NCI-H2227 treated with DMSO at 0.1 percent for 48 hours (cell line): ENCODE data around the gene P4HTM.

ENCODE experiments used
- DNase-seq: peaks from one replicate; lab custom pipeline; 2025; lab: John Stamatoyannopoulos, UW

Gene P4HTM

DNA sequence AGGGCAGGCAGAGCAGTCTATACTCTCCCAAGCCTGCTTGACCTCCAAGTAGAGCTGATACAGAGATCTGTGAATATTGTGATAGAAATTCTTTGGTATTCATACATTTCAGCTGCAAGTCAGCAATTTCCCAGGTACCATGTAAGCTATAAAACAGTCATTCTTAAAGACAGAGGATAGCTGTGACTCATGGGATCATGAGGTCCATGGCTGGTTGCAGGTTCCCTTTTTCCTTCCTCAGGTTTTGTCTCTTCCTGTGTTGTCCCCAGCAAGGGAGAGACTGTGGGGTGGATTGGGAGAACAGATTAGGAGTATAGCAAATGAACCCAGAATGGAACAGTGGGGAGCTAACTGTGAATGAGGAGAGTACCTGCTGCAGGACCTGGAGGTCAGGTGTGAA, 5.4 kb upstream of the P4HTM start:
- DNase-seq = no peak

DNA sequence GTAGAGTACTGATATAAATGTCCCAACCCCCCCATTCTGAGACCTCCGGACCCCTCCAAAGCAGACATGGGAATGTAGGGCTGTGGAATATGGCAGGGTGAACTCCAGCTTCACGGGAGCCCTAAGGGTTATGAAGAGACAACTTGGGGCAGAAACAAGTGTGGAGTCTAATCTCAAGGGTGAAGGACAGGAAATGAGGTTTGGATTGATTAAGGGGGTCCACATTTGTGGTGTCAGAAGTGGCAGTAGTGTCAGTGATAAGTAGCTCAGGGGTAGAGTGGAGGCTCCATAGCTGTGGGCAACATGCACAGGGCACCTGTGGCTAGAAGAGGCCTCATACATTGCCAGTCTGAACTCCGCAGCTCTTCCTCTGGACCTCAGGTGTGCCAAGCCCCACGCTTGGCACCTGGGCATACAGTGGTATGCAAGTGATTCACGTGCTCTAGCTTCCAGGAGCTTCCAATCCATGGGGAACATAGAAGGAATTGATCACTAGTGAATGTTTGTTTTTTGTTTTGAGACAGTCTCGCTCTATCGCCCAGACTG, 4.1 kb upstream of the P4HTM start:
- DNase-seq = no peak

DNA sequence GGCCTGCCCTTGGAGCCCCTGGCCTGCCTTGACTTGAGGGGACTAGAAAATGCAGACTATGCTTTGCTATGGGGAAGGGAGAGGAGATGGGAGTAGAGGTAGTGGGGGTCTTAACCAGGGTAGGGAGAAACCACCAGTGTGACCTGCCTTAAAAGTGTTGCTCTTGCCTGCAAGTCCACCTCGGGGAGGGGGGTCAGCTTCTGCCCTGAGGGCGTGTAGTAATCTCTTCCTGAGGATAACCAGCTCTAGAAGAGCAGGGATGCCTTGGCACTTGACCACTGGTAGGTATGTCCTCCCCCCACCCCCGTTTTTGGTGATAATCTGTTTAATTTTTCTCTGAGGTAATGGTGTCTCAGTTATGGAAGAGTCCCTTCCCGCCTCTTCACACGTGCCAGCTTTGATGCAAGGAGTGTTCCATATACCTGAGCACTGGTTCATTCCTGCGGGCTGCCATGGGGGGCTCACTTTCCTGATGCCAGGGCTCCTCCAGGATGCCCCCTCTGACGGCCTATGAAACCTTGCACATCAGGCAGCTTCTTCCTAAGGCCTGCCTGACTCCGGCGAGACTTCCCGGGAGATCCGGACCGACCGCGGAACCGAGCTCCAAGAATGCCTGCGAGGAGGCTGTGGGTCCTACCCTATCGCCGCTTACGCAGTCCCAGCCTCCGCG, 780 bp upstream of the P4HTM start:
- no peak for DNase-seq

DNA sequence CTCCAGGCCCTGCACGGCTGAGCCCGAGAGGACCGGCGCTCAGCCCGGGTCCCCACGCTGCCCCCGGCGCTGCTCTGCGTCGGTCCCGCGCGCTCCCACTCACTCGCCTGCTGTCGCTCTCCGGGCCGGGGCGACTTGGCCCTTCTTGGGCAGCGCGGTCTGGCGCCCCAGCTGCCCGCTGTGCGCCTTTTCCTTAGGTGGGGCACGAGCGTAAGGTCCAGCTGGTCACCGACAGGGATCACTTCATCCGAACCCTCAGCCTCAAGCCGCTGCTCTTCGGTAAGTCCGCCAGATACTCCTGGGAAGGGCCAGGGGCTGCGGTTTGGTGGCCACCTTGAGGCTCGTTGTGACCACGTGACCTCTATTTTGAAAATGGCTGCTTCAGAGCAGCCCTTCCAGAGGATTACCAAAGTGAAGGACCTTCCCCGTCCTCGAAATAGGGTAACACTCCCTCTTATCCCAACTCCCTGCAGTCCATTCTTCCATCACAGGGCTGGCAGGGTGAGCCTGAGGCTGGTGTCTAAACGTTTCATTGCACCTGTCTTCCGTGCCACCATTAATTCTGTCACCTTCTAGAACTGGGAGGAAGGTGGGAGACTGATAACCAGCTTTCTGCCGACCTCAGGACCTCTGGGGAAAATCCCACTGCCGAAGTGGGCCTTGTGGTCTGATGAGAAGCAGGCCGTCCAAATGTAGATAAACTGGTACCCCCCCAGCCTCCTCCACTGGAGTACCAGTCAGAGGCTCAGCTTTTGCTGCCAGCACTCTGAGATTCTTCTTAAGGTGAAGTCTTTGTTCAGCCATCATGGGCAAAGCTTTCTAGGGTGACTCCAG, 812 bp downstream of the P4HTM start:
- no peak for DNase-seq

DNA sequence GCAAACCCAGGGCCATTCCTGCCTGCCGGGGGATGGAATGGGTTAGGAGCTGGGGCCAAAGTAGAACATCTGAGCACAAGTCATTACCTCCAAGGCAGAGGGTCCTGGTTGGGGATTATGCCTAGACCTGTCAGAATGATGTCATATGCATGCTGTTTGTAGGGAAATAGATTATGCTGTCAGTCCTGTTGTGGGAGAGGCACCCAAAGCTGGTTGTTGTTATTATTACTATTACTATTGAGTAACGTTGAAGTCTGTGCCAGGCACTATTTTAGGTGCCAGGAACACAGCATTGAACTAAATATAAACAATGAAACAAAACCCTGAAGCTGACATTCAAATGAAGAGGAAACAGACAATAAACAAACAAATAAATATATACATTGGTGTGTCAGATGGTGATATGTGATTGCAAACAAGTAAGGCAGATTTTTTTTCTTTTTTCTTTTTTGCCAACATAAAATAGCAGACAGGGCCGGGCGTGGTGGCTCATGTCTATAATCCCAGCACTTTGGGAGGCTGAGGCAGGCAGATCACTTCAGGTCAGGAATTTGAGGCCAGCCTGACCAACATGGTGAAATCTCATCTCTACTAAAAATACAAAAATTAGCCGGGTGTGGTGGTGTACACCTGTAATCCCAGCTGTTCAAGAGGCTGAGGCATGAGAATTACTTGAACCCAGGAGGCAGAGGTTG, 2.0 kb downstream of the P4HTM start:
- no peak for DNase-seq

DNA sequence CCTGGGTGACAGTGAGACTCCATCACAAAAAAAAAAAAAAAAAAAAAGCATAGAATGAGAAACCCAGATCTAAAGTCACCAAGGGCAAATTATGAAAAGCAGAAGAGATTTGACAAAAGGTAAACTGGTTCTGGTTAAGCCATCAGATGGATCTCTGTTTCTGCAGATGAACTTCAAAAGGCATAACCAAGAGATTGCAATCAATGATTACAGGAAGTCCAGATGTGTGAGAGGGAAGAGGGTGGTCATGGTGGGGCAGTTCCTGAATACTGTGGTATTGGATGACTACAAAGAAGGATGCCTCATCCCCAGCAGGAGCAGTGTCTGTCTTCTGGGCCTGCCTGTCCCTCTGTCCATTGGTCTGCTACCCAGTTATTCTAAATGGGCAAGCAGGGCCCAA, 3.8 kb downstream of the P4HTM start:
- DNase-seq = no peak

DNA sequence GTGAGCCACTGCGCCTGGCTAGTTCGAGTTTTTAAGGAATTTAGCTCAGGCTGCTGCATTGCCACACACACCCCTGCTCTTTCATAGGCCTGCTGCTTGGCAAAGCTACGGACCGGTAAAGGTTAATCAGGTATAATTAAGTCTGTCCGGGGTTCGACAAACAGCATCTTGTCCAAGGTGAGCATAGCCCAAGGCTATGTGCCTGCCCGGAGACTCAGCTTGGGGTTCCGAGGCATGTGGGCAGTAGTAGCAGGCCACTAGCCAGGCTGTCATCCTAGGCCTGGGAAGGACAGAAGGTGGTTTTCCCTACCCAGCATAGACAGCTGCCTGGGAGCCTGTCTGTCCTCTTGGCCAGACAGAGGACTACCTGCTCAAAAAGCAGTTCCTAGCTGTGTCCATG, 6.6 kb downstream of the P4HTM start:
- DNase-seq = no peak

DNA sequence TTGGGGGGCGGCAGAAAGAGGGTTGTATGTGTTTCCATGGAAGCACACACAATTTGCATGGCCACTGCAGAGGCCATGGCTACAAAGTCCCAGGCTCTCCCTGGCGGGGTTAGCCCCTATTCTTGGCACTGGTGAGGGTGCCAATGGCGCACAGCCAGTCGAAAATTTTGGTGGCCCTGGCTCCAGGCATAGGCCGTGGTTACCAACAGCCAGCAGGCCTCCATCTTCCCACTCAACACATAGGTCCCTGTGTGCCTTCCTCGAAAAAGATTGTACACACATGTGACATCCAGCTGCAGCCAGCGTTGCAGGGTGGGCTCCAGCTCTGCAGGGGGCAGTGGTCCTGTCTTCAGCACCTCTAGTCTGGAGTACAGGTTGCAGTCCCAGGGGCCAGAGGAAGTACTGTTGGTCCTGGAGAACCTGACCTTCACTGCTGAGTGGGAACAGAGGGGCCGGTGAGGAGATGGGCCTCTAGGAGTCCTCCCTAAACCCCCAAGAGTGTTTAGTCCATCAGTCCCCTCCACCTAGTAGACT, 7.1 kb downstream of the P4HTM start:
- no peak for DNase-seq

DNA sequence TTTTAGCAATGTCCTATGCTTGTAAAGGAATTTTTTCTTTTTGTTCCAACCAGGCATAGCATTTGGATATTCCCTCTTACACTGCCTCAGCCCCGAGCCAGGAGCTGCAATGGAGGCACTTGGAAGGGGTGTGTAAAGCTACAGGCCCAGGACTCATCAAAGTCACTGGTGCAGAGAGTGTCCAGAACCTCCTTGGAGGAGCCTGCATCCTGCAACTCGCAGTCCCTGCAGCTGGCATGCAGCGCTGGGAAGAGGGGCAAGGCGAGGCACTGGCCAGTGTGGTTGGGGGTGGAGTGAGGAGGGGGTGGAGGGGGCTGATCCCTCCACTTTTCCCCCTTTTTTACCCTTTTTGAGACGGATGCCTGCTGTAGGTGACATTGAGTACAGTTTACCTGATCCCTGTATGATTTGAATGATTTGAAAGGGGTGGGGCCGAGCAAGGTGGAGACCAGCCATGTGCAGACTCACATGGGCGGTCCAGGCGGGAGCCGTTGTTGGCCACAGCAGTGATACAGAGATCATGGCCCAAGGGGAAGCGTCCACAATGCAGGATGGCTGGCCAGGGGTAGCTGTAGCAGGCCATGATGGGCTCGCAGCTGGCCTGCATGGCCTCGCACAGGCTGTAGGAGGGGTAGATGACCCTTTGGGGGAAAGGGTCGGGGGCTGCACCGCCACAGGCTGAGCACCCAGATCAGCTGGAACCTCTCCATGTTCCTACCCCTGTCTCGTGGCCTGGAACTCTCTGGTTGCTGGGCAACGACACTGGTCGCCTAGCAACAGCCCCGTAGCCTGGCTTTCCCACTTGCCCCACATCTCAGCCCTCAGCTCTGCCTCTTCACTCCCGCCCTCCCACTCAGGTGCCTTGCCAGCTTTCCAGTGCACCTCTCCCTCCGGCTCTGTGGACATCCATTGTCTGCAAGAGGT, 7.9 kb downstream of the P4HTM start:
- DNase-seq = peak; percentile 78

DNA sequence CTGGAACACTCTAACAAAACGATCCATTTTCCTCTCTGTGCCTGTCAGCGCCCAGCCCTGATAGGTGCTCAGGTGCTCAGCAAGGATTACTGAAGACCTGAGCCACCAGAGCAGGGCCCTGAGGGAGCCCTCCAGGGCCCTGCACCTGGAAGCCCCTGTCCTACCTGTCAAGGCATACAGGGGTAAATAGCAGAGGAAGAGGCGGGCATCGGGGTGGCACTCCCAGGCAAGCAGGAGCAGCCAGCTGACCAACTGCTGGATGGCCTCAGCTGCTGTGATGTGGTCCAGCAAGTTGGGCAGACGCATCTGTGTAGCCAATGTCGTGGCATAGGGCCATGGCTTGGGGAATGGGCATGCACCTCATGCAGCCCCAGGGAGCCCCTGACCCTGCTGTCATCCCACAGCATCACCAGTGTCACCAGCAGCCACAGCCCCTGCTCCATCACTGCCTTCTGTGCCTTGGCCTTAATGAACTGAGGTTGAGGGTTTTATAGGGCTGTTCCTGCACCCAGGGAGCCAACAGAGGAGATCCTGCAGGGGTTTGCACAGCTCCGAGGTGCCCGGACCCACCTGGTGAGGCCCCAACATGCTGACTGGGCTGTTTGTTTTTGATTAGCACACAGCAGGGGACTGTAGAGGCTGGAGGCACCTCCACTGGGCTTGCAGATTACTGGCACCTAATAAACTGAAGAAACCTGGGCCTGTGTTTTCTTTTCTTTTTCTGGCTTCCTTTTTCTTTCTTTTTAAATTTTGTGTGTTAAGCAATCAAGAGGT, 9.2 kb downstream of the P4HTM start:
- DNase-seq = no peak

DNA sequence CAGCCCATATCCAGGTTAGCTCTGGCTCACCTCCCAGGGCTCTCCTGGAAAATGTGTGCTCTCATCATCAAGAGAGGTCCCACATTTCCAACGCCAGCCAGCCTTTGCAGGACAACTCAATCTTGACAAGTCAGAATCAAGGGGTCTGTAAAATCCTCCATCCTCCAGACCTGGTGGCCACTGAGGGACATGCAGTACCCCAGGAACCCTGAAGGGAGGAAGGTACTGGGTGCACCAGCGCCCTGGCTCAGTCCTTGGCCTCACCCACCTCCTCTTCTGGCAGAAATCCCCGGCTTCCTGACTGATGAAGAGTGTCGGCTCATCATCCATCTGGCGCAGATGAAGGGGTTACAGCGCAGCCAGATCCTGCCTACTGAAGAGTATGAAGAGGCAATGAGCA, 11.1 kb downstream of the P4HTM start:
- DNase-seq = no peak

DNA sequence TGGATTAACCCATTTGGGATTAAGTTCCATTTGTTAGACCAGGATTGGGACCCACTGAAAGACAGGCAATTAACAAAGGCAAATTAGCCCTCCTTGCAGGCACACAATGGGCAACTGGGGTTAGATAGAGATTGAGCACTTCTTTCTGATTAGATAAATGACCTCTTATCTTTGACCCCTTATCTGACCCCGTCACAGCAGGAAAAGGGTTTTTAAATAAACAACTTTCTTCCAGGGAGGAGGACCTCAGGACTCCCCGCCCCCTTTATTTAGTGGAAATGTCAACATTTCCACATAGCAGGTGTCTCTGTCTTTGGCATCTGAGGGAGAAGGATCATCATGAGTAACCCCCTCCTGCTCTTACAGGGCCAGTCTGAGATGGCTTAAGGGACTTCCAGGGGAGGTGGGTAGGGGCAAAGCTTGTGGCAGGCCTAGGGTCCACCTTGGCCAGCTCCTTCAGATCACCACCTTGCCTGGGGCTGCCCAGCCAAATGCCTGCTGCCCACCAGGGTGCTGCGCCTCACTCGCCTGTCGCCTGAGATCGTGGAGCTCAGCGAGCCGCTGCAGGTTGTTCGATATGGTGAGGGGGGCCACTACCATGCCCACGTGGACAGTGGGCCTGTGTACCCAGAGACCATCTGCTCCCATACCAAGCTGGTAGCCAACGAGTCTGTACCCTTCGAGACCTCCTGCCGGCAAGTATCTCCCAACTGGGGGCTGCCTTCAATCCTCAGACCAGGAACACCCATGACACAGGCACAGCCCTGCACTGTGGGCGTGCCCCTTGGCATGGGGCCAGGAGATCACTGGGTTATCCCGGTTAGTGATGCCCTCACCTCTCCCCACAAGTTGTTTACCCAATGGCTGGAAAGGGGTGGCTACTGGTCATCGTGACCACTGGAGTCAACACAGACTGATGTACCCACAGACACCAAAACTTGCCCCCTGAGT, 14.6 kb downstream of the P4HTM start:
- DNase-seq = no peak

DNA sequence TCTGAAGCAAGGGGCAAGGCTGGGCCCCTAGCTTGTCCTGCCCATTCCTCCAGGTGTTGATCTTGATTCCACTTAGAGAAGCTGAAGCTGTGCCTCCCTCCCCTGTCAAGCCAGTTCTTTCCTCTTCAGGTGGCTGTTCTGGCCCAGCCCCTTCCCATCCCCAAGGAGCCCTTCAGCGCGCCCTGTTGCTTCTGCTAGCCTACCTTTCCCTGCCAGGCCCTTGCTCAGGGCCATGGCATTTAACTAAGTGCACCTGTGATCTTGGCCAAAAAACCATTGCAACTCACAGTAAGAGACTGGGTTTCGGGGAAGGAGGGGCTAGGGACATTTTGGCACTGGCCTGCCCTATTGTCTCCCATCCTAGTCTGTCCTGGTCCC, 15.3 kb downstream of the P4HTM start:
- no peak for DNase-seq

DNA sequence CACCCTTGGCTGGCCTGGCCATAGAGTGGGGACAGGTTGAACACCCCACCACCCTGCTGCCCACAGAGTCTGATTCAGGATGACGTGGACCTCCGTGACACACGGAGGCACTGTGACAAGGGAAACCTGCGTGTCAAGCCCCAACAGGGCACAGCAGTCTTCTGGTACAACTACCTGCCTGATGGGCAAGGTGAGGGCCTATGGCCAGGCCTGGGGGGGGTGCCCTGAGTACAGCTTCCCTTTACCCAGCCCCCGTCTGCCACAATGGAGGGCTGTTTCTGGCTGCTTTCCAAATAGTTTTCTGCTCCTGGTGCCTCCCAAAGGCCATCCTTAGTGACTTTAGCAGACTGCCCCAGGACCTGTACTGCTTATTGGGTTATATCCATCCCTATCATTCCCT, 16.0 kb downstream of the P4HTM start:
- DNase-seq = no peak

DNA sequence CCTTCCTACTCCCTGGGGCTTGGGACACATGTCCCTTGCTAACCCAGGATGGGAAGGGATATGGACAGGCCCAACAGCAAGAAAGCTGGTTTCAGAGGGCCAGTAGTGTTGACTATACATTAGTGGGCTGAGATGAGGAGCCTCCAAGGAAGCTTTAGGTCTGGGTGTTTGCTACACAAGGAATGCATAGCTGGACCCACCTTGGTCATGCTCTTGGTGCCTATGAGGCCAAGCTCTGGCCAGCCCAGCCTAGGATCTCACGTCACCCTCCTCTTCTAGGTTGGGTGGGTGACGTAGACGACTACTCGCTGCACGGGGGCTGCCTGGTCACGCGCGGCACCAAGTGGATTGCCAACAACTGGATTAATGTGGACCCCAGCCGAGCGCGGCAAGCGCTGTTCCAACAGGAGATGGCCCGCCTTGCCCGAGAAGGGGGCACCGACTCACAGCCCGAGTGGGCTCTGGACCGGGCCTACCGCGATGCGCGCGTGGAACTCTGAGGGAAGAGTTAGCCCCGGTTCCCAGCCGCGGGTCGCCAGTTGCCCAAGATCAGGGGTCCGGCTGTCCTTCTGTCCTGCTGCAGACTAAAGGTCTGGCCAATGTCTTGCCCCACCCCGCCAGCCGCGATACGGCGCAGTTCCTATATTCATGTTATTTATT, 16.5 kb downstream of the P4HTM start:
- no peak for DNase-seq

DNA sequence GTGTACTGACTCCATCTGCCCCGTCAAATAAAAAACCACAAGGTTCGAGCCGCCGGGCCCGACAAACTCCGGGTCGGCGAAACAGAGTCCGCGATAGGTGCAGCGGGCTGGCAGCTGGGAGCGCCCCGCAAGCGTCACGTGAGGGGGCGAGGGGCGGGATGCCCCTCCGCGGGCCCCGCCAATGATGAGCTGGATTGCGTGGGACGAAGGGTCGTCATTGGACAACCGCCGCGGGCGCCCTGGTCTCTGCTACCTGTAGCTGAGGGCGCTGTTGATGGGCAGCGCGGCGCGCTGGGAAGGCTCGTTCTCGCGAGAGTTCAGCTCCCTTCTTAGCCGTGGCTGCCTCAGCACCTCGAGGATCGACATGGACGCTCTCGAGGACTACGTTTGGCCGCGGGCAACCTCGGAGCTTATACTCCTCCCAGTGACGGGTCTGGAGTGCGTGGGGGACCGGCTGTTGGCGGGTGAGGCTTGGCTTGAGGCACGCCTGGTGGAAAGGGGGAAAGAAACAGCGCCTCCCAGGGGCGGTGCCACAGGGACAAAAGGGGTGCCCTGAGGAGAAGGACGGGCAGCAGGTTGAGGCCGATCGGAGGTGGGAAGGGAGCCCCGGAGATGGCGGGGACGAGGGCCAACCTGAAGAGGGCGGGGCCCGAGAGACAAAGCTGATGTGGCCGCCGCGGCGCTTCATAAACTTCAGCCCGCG, 17.2 kb downstream of the P4HTM start, which contains the start of gene WDR6:
WDR6 (plus strand) TSS at position 324 of the 703 bp plus-strand sequence; CDS start at position 365, 41 bp downstream.
- DNase-seq = peak; percentile 89

DNA sequence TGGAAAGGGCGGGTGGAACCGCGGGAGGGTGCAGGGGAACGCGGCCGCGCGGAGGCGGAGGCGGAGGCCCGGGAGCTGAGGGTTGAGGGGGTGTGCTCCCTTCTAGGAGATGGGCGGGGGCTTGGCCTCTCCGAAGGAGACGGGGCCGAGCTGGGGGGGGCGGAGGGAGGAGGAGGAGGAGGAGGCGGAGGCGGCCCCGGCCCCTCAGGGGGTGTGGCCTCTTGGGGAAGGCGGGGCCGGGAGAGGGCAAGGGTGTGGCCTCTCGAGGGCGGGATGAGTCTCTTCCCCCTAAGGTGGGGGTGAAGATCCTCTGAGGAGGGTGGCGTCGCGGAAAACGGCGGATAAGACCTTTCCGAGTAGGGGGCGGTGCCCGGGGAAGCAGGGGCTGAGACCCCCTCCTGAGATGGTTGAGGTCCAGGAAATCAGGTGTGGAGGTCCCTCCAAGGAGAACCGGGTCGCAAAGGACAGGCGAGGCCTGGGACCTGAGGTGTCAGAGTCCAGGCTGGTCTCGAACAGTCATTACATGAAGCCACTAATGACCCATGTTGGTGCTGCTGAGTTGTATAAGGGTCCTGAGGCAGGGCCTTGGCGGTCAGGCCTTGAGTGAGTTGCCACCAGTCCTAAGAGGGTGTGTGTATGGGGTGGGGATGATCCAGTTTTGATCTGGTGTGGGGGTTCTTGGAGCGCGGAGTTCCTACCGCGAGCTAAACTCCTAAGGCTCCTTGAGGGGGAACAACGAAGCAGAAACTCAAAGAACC, 17.9 kb downstream of the P4HTM start:
- DNase-seq = peak; percentile 43
